Sigmoid colon (tissue), 7 donors: ENCODE measurements around the gene GFY. TPM values are rescaled to one million over a fixed set of nuclear protein-coding genes. Genes with fewer than 3 reads are reported as not detected.

Experiments
- DNase-seq: peaks from one replicate; pipeline ENCODE4 v3.0.0-alpha.2; 2019
- H3K27ac ChIP-seq, 4 donors: fragments of 200-600 bp; sonication (generic); one replicate each; pipeline ENCODE4 v1.5.1; 2016 to 2019; ENCODE audit warnings: mild to moderate bottlenecking in 1 of 4
- H3K27me3 ChIP-seq, 3 donors: fragments of 200-600 bp; sonication (generic); one replicate each; pipeline ENCODE4 v1.5.1; 2019; ENCODE audit warnings: mild to moderate bottlenecking in 1 of 3
- H3K36me3 ChIP-seq, 4 donors: fragments of 200-600 bp; sonication (generic); one replicate each; pipeline ENCODE4 v1.5.1; 2016 to 2019
- H3K4me1 ChIP-seq, 4 donors: fragments of 200-600 bp; sonication (generic); one replicate each; pipeline ENCODE4 v1.5.1; 2017 to 2019
- H3K4me3 ChIP-seq, 4 donors: fragments of 200-600 bp; sonication (generic); one replicate each; pipeline ENCODE4 v1.5.1; 2017 to 2019; ENCODE audit warnings: mild to moderate bottlenecking in 2 of 4, moderate library complexity in 1 of 4
- H3K9me3 ChIP-seq, 4 donors: fragments of 200-600 bp in 3 of 4; sonication (generic) in 3 of 4; one replicate each; pipeline versions ENCODE4 v1.5.1 to v1.6.1; 2013 to 2019
- EP300 ChIP-seq, 4 donors: sonication (generic); formaldehyde crosslinking; IDR thresholded peaks; one replicate each; pipeline ENCODE4 v1.6.1; 2017; ENCODE audit warnings: antibody characterized with exemption in 4 of 4
- POLR2A ChIP-seq, 2 donors: fragments of 450-650 bp; IDR thresholded peaks; one replicate each; pipeline ENCODE4 v1.6.1; 2016; ENCODE audit warnings: antibody characterized with exemption in 2 of 2, mild to moderate bottlenecking in 2 of 2, moderate library complexity in 2 of 2
- POLR2AphosphoS5 ChIP-seq, 4 donors: sonication (generic); formaldehyde crosslinking; IDR thresholded peaks; one replicate each; pipeline ENCODE4 v1.6.1; 2017; ENCODE audit warnings: antibody characterized with exemption in 4 of 4
- WGBS, 2 donors: extraction: QIAGEN DNeasy Blood & Tissue Kit; methylation state at CpG; one replicate each; pipeline ENCODE4 v1.1.7; 2013; 5-methylcytosine and 5-hydroxymethylcytosine counted together
- intact Hi-C: fragments of 100-400 bp; cut with DNase I; formaldehyde crosslinking; loops from one replicate; pipeline ENCODE4 v1.15.1; 2023
- polyA plus RNA-seq, 3 donors: library from polyadenylated mRNA; stranded (reverse); fragments of 200-250 nt; gene quantifications; one replicate each; pipeline ENCODE4 v1.2.3, GENCODE V29; 2013
- total RNA-seq, 4 donors: library from RNA; depleted of rRNA; stranded (reverse); fragments of >200 nt; gene quantifications; one replicate each; pipeline ENCODE4 v1.1.0, GENCODE V29; 2016
- TF ChIP-seq, protein P1 (sequence below), 4 experiments: fragments of 450-650 bp in 3 of 4; fragments of 200-600 bp in 1 of 4; IDR thresholded peaks; one replicate each; pipeline ENCODE4 v1.5.1; 2016 to 2019; ENCODE audit warnings: antibody characterized with exemption in 4 of 4, mild to moderate bottlenecking in 3 of 4, moderate library complexity in 2 of 4
- donor health status: healthy with polysubstance abuse.
- donor health status: Bipolar disorder and iron deficiency.
- donor health status: healthy.

The GFY gene
- total and polyA plus RNA-seq, 7 donors, result not detected

DNA sequence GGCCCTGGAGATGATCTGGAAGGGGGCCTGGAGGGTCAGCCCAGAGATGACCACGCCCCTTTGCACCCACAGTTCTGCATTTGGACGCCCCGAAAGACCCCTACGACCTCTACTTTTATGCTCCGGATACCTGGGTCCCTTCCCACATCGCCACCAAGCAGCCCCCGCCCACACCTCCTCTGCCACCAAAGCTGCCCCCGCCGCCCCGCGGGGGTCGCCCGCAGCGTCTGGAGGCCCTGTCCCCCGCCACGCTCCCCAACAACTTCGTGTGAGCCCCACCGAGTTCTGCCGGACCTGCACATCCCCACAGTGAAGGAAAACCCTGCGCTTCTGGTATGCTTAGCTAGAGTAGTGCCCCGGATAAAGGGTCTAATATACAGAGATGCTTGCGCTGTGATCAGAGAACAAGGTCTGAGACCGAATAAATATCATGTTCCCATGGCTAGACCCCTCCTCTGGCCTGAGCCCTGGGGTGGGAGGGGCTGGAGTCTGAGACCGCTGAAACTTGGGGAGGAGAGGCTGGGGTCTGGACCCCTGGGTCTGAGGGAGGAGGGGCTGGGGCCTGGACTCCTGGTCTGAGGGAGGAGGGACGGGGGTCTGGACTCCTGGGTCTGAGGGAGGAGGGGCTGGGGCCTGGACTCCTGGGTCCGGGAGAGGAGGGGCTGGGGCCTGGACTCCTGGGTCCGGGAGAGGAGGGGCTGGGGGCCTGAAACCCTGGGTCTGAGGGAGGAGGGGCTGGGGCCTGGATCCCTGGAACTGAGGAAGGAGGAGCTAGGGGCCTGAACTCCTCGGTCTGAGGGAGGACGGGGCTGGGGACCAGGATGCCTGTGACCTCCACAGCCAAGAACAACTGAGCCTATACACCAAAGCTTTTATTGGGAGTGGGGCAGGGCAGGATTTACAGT, 3.6 kb downstream of the GFY start:
- WGBS, 2 donors, result 14 to 15% methylated on average over 29 of the region's 29 CpGs
- Histone ChIP-seq H3K4me1 (peaks cover 0 to 12% (median 11%) of the 10 kb centered on the region in 4 donors), H3K4me3 (no peak overlapping the region), H3K36me3 (no peaks in the 10 kb centered on the region), H3K27ac (no peak overlapping the region), H3K27me3 (peaks cover 78 to 100% (median 97%) of the 10 kb centered on the region in 3 donors), H3K9me3 (no peaks in the 10 kb centered on the region)
- no peak for DNase-seq
- TF ChIP-seq POLR2A (IDR thresholded peaks at IDR 0.05), result no peak
- TF ChIP-seq, protein P1, sequence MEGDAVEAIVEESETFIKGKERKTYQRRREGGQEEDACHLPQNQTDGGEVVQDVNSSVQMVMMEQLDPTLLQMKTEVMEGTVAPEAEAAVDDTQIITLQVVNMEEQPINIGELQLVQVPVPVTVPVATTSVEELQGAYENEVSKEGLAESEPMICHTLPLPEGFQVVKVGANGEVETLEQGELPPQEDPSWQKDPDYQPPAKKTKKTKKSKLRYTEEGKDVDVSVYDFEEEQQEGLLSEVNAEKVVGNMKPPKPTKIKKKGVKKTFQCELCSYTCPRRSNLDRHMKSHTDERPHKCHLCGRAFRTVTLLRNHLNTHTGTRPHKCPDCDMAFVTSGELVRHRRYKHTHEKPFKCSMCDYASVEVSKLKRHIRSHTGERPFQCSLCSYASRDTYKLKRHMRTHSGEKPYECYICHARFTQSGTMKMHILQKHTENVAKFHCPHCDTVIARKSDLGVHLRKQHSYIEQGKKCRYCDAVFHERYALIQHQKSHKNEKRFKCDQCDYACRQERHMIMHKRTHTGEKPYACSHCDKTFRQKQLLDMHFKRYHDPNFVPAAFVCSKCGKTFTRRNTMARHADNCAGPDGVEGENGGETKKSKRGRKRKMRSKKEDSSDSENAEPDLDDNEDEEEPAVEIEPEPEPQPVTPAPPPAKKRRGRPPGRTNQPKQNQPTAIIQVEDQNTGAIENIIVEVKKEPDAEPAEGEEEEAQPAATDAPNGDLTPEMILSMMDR (IDR thresholded peaks at IDR 0.05), result no peak
- TF ChIP-seq POLR2AphosphoS5 (IDR thresholded peaks at IDR 0.05), result no peak
- no peak for TF ChIP-seq EP300 (IDR thresholded peaks at IDR 0.05)
- intact Hi-C loops, result no loop called here

DNA sequence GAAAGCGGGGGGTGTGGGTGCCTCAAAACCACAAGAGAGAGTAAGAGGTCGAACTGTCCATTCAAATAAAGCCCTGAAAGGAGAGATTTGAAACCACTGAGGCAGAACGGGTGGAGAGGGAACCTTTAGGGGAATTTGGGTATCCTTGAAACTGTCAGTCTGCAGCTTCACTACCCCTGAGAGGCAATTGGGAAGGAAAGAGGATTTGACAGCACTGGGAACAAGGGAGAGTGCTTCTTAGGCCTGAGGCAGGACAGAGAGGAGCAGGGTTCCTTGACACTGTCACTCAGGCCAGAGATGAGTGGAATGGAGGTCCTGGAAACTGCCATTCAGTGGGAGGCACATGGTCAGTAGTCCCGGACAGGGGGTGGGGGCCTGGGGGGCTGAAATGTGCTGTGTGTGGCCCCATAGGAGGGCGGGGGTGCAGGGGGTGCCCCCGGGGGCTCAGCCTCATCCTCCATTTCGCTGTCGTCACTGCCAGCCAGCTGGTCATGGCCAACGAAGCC, 5.0 kb downstream of the GFY start:
- H3K27ac ChIP-seq, result no peak overlapping the region
- 59 to 73% methylated on average over 9 of the region's 9 CpGs for WGBS, 2 donors
- no peak for DNase-seq
- H3K4me3 ChIP-seq, result no peak overlapping the region
- TF ChIP-seq POLR2A (IDR thresholded peaks at IDR 0.05), result no peak
- H3K27me3 ChIP-seq, result peaks cover 80 to 100% (median 97%) of the 10 kb centered on the region in 3 donors
- intact Hi-C loops, result no loop called here
- H3K4me1 ChIP-seq, result peaks cover 0 to 12% (median 10%) of the 10 kb centered on the region in 4 donors
- no peaks in the 10 kb centered on the region for H3K9me3 ChIP-seq
- no peaks in the 10 kb centered on the region for H3K36me3 ChIP-seq

DNA sequence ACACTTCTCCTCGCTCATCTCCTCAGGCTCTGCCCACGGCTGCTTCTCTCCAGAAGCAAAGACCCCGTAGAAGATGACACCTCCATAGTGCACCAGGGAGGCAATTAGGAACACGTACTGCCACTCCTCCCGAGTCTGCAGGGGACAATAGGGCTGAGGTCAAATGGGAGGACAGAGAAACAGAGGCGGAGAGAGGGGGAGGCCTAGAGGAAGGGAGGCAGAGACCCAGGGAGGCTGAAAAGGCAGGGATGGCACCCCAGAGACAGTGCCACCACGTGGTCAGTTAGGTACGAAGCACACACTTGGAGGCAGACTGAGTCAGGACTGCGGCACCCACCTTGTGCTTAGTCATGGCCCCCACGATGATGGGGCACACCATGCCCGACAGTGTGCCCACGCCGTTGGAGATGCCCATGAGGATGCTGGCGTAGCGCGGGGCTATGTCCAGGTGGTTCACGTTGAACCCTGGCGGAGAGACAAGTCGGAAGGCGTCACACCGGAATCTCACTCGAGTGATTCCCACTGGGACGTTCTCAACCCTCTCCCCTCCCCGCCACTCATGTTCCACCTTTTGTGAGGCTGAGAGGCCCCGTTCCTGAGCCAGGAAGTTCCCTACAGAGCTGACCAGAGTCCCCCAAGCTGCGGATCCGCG, 5.6 kb downstream of the GFY start:
- H3K27ac ChIP-seq, result no peak overlapping the region
- intact Hi-C loops, result no loop called here
- no peak overlapping the region for H3K4me3 ChIP-seq
- DNase-seq, result no peak
- no peaks in the 10 kb centered on the region for H3K9me3 ChIP-seq
- WGBS, 2 donors, result 61 to 65% methylated on average over 28 of the region's 28 CpGs
- peaks cover 0 to 12% (median 10%) of the 10 kb centered on the region in 4 donors for H3K4me1 ChIP-seq
- TF ChIP-seq EP300 (IDR thresholded peaks at IDR 0.05) (no peak), POLR2A (IDR thresholded peaks at IDR 0.05) (no peak)
- TF ChIP-seq, protein P1 (IDR thresholded peaks at IDR 0.05), result no peak
- peaks cover 76 to 100% (median 97%) of the 10 kb centered on the region in 3 donors for H3K27me3 ChIP-seq
- H3K36me3 ChIP-seq, result no peaks in the 10 kb centered on the region

DNA sequence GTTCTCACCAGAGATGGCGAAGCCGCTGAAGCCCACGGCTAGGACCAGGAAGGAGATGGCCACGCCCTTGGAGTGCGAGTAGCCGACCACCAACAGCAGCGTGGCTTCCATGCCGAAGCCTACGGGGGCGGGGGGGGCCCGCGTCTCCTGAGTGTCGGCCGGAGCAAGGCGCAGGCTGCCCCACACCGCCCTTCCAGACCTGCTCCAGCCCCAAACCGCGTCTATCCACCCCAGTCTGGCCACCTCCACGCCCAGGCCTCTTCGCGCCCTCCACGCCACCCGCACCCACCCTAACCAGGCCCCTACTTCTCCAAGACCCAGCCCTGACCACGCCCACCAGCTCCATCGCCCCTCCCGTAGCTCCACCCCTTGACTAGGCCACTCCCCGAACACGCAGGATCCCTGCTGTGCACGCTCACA, 6.2 kb downstream of the GFY start:
- Histone ChIP-seq H3K36me3 (no peaks in the 10 kb centered on the region), H3K9me3 (no peaks in the 10 kb centered on the region), H3K4me1 (peaks cover 0 to 12% (median 10%) of the 10 kb centered on the region in 4 donors), H3K4me3 (no peak overlapping the region), H3K27me3 (peaks cover 73 to 100% (median 97%) of the 10 kb centered on the region in 3 donors), H3K27ac (no peak overlapping the region)
- 50% methylated on average over 29 of the region's 29 CpGs for WGBS, 2 donors
- no peak for DNase-seq
- TF ChIP-seq POLR2AphosphoS5 (IDR thresholded peaks at IDR 0.05) (no peak), EP300 (IDR thresholded peaks at IDR 0.05) (no peak), POLR2A (IDR thresholded peaks at IDR 0.05) (no peak)
- TF ChIP-seq, protein P1 (IDR thresholded peaks at IDR 0.05), result no peak
- intact Hi-C loops, result no loop called here
